Measurements from ENCODE around the gene PEX11G. TPM values are rescaled to one million over a fixed set of nuclear protein-coding genes. Genes with fewer than 3 reads are reported as not detected.

PEX11G gene
- total and polyA plus RNA-seq, 9 of the 15 experiments (the other 6 are each of a cell fraction or from before 2014, with no cell fraction given) = 0.07 to 3.2 (median 0.70) TPM; not detected in 1

DNA sequence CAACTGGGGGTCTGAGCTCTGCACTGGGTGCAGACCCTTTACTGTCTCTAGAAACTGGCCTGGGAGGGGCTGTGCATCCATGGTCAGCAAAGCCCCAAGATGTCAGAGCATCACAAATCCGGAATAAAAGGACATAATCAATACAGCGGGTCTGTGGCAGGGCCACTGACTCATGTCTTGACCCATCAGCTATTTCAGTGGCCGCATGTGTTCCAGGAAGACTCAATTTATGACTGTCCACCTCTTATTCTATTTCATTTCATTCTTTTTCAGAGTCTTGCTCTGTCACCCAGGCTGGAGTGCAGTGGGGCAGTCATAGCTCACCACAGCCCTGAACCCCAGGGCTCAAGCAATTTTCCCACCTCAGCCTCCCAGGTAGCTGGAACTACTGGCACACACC, 53.2 kb downstream of the PEX11G start:
- no peak overlapping the region for H3K4me2 ChIP-seq (ENCODE audit: insufficient read depth, low read length)
- H2AFZ ChIP-seq (ENCODE audit: low read depth, low read length) = no peak overlapping the region
- peaks cover 0 to 9% of the 10 kb centered on the region in 2 experiments; a peak in 3 of 5 replicates for H3K4me1 ChIP-seq (replicated peaks in 1 of 2; ENCODE audit: control insufficient read depth in 2 of 2, insufficient read depth in 2 of 2, low read length in 2 of 2)
- no peak for DNase-seq (ENCODE audit: extremely low read depth in 1 of 4, low spot score in 3 of 4)
- no peak overlapping the region for H3K4me3 ChIP-seq
- ChIA-PET CTCF (ENCODE audit: low intra/inter-chr PET ratio) (no interaction called here), POLR2A (interaction anchor here (0.6 kb wide), 1 partner anchor 815 kb away, joined by 4 read pairs; no protein-coding TSS in a partner anchor)
- no peak for FAIRE-seq
- no peak overlapping the region for H3K27ac ChIP-seq (ENCODE audit: extremely low read depth, low read depth, low read length)
- no peaks in the 10 kb centered on the region for H3K36me3 ChIP-seq (ENCODE audit: control insufficient read depth, insufficient read depth, low read length)
- no peaks in the 10 kb centered on the region for H3K9me3 ChIP-seq (replicated peaks; ENCODE audit: control insufficient read depth, insufficient read depth, low read depth, low read length)
- peaks cover 6% of the 10 kb centered on the region for H3K9me1 ChIP-seq (ENCODE audit: control insufficient read depth, insufficient read depth, low read length)
- H3K27me3 ChIP-seq (ENCODE audit: control insufficient read depth in 2 of 2, insufficient read depth in 2 of 2, low read length in 2 of 2) = no peaks in the 10 kb centered on the region
- H4K20me1 ChIP-seq (replicated peaks; ENCODE audit: control insufficient read depth, insufficient read depth, low read length) = peaks cover 5% of the 10 kb centered on the region; the same call in 1 of the 2 replicates
- H3K79me2 ChIP-seq (ENCODE audit: control insufficient read depth, insufficient read depth, low read length) = no peaks in the 10 kb centered on the region
- ATAC-seq = no peak
- intact Hi-C loops (cut with micrococcal nuclease) = no loop called here
- H3K9ac ChIP-seq (ENCODE audit: insufficient read depth in 1 of 2, low read depth in 2 of 2, low read length in 2 of 2) = no peak overlapping the region
- no TSS peak for BruUV-seq (replicated peaks)
- 77% methylated on average over 3 of the region's 3 CpGs for WGBS (ENCODE audit: insufficient coverage, low coverage, missing lambda C conversion rate)
- in situ Hi-C loops (cut with MboI) = no loop called here
- TF ChIP-seq TCF3 (CRISPR knock-in tag; IDR thresholded peaks at IDR 0.05) (no peak), SNRNP70 (optimal IDR thresholded peaks at IDR 0.05; ENCODE audit: low read depth, low read length) (no peak), ZNF253 (CRISPR knock-in tag; conservative IDR thresholded peaks at IDR 0.05) (no peak), MYC (IDR thresholded peaks at IDR 0.05; ENCODE audit: low read depth, low read length) (no peak), MYC (CRISPR knock-in tag; IDR thresholded peaks at IDR 0.05; ENCODE audit: borderline replicate concordance, low read depth) (no peak), SP2 (IDR thresholded peaks at IDR 0.05; ENCODE audit: extremely low read depth, low read depth, low read length, poor library complexity, severe bottlenecking) (no peak), ZNF239 (CRISPR knock-in tag; IDR thresholded peaks at IDR 0.05) (no peak), ARHGAP35 (IDR thresholded peaks at IDR 0.05; ENCODE audit: partially characterized antibody) (no peak), FOXK2 (conservative IDR thresholded peaks at IDR 0.05 in 1 of 2, IDR thresholded peaks at IDR 0.05 in 1 of 2; ENCODE audit: low read depth in 2 of 2) (no peak), RBM25 (IDR thresholded peaks at IDR 0.05; ENCODE audit: low read depth, low read length, severe bottlenecking) (no peak), POLR2B (IDR thresholded peaks at IDR 0.05; ENCODE audit: low read depth, partially characterized antibody) (no peak)
- TF ChIP-seq, protein P1, sequence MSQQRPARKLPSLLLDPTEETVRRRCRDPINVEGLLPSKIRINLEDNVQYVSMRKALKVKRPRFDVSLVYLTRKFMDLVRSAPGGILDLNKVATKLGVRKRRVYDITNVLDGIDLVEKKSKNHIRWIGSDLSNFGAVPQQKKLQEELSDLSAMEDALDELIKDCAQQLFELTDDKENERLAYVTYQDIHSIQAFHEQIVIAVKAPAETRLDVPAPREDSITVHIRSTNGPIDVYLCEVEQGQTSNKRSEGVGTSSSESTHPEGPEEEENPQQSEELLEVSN (IDR thresholded peaks at IDR 0.05; ENCODE audit: borderline replicate concordance in 1 of 2, extremely low read depth in 1 of 2, insufficient read depth in 1 of 2, insufficient read length in 1 of 2, low read depth in 1 of 2, low read length in 1 of 2, poor library complexity in 1 of 2, severe bottlenecking in 1 of 2) = no peak
- TF ChIP-seq, protein P2, sequence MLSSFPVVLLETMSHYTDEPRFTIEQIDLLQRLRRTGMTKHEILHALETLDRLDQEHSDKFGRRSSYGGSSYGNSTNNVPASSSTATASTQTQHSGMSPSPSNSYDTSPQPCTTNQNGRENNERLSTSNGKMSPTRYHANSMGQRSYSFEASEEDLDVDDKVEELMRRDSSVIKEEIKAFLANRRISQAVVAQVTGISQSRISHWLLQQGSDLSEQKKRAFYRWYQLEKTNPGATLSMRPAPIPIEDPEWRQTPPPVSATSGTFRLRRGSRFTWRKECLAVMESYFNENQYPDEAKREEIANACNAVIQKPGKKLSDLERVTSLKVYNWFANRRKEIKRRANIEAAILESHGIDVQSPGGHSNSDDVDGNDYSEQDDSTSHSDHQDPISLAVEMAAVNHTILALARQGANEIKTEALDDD (IDR thresholded peaks at IDR 0.05) = no peak

All from K562 (cell line).